ENCODE measurements around the gene PYROXD2. TPM values are rescaled to one million over a fixed set of nuclear protein-coding genes. Genes with fewer than 3 reads are reported as not detected.

The PYROXD2 gene
- total and polyA plus RNA-seq, 10 of the 15 experiments (the other 5 are each of a cell fraction or from before 2014, with no cell fraction given): 4.8 to 15.8 (median 11.1) TPM

DNA sequence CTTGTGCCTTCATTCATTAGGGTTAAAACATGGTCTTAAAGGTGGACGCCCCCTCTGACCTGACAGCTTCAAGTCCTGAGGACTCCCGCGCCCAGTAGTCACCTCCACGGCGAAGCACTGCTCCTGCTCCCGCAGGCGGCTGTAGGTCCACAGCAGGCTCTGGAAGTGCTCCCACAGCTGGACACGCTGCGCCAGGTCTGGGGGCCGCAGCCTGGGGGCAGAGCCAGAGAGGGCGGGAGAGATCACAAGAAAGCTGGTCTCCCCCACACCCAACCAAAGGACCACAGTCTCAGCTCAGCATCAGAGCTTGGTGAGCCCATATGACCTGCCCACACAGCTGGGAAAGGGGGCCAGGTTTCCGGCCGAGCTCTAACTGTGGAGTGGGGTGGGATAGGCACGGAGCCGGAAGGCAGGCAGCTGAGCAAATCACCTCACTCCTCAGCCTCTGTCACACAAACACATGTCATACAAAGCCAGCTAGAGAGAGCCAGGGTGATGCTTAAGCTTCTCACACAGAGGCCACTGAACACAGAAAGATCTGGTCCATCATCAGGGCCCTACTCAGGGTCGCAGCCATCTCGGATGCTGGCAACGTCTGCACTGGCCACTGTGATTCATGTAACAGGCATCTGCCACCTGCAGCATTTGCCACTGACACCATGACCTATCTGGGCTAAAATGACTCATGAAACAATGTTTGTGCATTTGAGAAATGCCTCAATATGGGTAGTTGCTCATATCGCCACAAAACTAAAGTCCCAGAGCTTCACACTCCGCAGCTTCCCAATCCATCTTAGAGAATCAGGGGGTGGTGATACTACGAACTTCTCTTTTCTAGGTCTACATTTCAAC, 19.1 kb upstream of the PYROXD2 start:
- ChIA-PET RAD21 (ENCODE audit: unreplicated experiment) (no interaction called here), CTCF (interaction anchor here (2.2 kb wide), 1 partner anchor 9 kb away, joined by 13 read pairs; no protein-coding TSS in a partner anchor), SMC1A (ENCODE audit: uncharacterized antibody, unreplicated experiment) (no interaction called here), POLR2A (no interaction called here)
- no peaks in the 10 kb centered on the region for H3K4me1 ChIP-seq (ENCODE audit: control insufficient read depth, insufficient read depth, low read length)
- H3K36me3 ChIP-seq (ENCODE audit: control insufficient read depth in 2 of 2, insufficient read depth in 2 of 2, low read length in 1 of 2): peaks cover 27 to 28% of the 10 kb centered on the region in 2 experiments
- no peak overlapping the region for H3K4me3 ChIP-seq
- DNase-seq (ENCODE audit: low read depth, low spot score) (no peak), ATAC-seq (no peak), FAIRE-seq (no peak)
- H3K27me3 ChIP-seq (replicated peaks in 1 of 2; ENCODE audit: control insufficient read depth in 2 of 2, insufficient read depth in 2 of 2, low read length in 1 of 2): no peaks in the 10 kb centered on the region
- peaks cover 4% of the 10 kb centered on the region; the same call in 1 of the 3 replicates for H3K9me3 ChIP-seq (replicated peaks; ENCODE audit: control insufficient read depth, insufficient read depth, low read length)
- in situ Hi-C loops (cut with MboI): no loop called here
- no peak for TF ChIP-seq RBBP5 (conservative IDR thresholded peaks at IDR 0.05)
- no peak for TF ChIP-seq FOXM1 (IDR thresholded peaks at IDR 0.05; ENCODE audit: low read depth, low read length)
- no peak for TF ChIP-seq EGR1 (IDR thresholded peaks at IDR 0.05; ENCODE audit: borderline replicate concordance in 1 of 2, low read depth in 2 of 2, low read length in 2 of 2)
- TF ChIP-seq SIN3A (IDR thresholded peaks at IDR 0.05; ENCODE audit: low read depth, low read length): no peak
- TF ChIP-seq NFYB (IDR thresholded peaks at IDR 0.05; ENCODE audit: insufficient read depth, low read depth, low read length): no peak
- TF ChIP-seq HDGF (IDR thresholded peaks at IDR 0.05): no peak
- TF ChIP-seq ATF2 (IDR thresholded peaks at IDR 0.05; ENCODE audit: low read length): no peak
- TF ChIP-seq MTA3 (IDR thresholded peaks at IDR 0.05; ENCODE audit: borderline replicate concordance, low read length): no peak
- no peak for TF ChIP-seq ZSCAN29 (IDR thresholded peaks at IDR 0.05)
- TF ChIP-seq YY1 (IDR thresholded peaks at IDR 0.05; ENCODE audit: low read depth, low read length): no peak
- TF ChIP-seq E2F4 (IDR thresholded peaks at IDR 0.05; ENCODE audit: low read depth, low read length): no peak
- no peak for TF ChIP-seq PKNOX1 (IDR thresholded peaks at IDR 0.05)
- no peak for TF ChIP-seq MXI1 (IDR thresholded peaks at IDR 0.05; ENCODE audit: low read depth, low read length)
- no peak for TF ChIP-seq HCFC1 (IDR thresholded peaks at IDR 0.05; ENCODE audit: low read length)
- TF ChIP-seq PBX3 (IDR thresholded peaks at IDR 0.05; ENCODE audit: insufficient replicate concordance, low read depth, low read length): no peak
- TF ChIP-seq NFXL1 (IDR thresholded peaks at IDR 0.05; ENCODE audit: borderline replicate concordance): no peak
- TF ChIP-seq SUPT20H (IDR thresholded peaks at IDR 0.05; ENCODE audit: borderline replicate concordance, control insufficient read depth, low read depth, low read length): no peak
- no peaks in the 10 kb centered on the region for H3K79me2 ChIP-seq (ENCODE audit: control insufficient read depth, insufficient read depth, low read length)
- no peak overlapping the region for H2AFZ ChIP-seq (ENCODE audit: control insufficient read depth, low read depth, low read length)
- H3K4me2 ChIP-seq (ENCODE audit: control insufficient read depth, insufficient read depth): no peak overlapping the region
- BruUV-seq (replicated peaks): no TSS peak
- WGBS (ENCODE audit: insufficient coverage, insufficient replicate concordance, low lambda C conversion rate, missing lambda C conversion rate): 98% methylated on average over 21 of the region's 21 CpGs
- no peaks in the 10 kb centered on the region for H4K20me1 ChIP-seq (ENCODE audit: control insufficient read depth, insufficient read depth)
- H3K9ac ChIP-seq (ENCODE audit: control insufficient read depth, insufficient read depth, low read length): no peak overlapping the region
- intact Hi-C loops (cut with micrococcal nuclease; ENCODE audit: unreplicated experiment): no loop called here
- no peak overlapping the region for H3K27ac ChIP-seq (ENCODE audit: control insufficient read depth, insufficient read depth)

Measured in GM12878 (cell line).